Endodermal cell (in vitro differentiated cells): ENCODE data around the gene GAN. TPM values are rescaled to one million over a fixed set of nuclear protein-coding genes. Genes with fewer than 3 reads are reported as not detected.

ENCODE experiments used
- DNase-seq: peaks from one replicate; pipeline ENCODE4 v3.0.0-alpha.2; 2017
- H3K27ac ChIP-seq: 2 replicates; pipeline ENCODE4 v1.5.1; 2013; ENCODE audit warnings: mild to moderate bottlenecking, low read depth, low read length, moderate library complexity
- H3K27me3 ChIP-seq: 2 replicates; pipeline ENCODE4 v1.6.1; 2013; ENCODE audit warnings: mild to moderate bottlenecking, low read length, moderate library complexity; ENCODE audit not compliant: insufficient read depth, control insufficient read depth, poor library complexity, severe bottlenecking
- H3K36me3 ChIP-seq: 2 replicates; pipeline ENCODE4 v1.7.0; 2013; ENCODE audit warnings: mild to moderate bottlenecking, low read length, moderate library complexity; ENCODE audit not compliant: control insufficient read depth, insufficient read depth
- H3K4me1 ChIP-seq: one replicate; pipeline ENCODE4 v1.7.0; 2013; ENCODE audit warnings: low read length; ENCODE audit not compliant: control insufficient read depth, insufficient read depth
- H3K4me3 ChIP-seq: 2 replicates; pipeline ENCODE4 v1.5.1; 2013; ENCODE audit warnings: mild to moderate bottlenecking, low read length, moderate library complexity
- H3K9ac ChIP-seq: 2 replicates; pipeline ENCODE4 v1.6.1; 2013; ENCODE audit warnings: mild to moderate bottlenecking, low read length, moderate library complexity; ENCODE audit not compliant: poor library complexity, severe bottlenecking; ENCODE audit errors: extremely low read depth
- H3K9me3 ChIP-seq: 2 replicates; pipeline ENCODE4 v1.6.1; 2013; ENCODE audit warnings: mild to moderate bottlenecking, low read length, moderate library complexity; ENCODE audit not compliant: control insufficient read depth
- H3K27ac Mint-ChIP-seq: 2 replicates; pipeline ENCODE4 v1.8.0; 2020; ENCODE audit warnings: mixed read lengths
- H3K27me3 Mint-ChIP-seq: 2 replicates; pipeline ENCODE4 v1.8.0; 2021; ENCODE audit warnings: mild to moderate bottlenecking, mixed read lengths; ENCODE audit not compliant: insufficient read depth
- H3K36me3 Mint-ChIP-seq: 2 replicates; pipeline ENCODE4 v1.8.0; 2020; ENCODE audit warnings: low read depth, mixed read lengths
- H3K4me1 Mint-ChIP-seq: 2 replicates; pipeline ENCODE4 v1.8.0; 2020; ENCODE audit warnings: mixed read lengths
- H3K4me3 Mint-ChIP-seq: 2 replicates; pipeline ENCODE4 v1.8.0; 2020; ENCODE audit warnings: mild to moderate bottlenecking, moderate library complexity, mixed read lengths
- H3K9me3 Mint-ChIP-seq: 2 replicates; pipeline ENCODE4 v1.8.0; 2020; ENCODE audit warnings: mild to moderate bottlenecking, mixed read lengths
- CTCF ChIP-seq: fragments of 200-600 bp; sonication (generic); conservative IDR thresholded peaks from 2 replicates; pipeline ENCODE4 v1.5.0; 2021; ENCODE audit warnings: antibody characterized with exemption, mild to moderate bottlenecking
- WGBS, 2 experiments: methylation state at CpG; one replicate each; pipeline versions ENCODE4 v1.1.5 to v1.1.7; 2013; ENCODE audit warnings: missing lambda C conversion rate in 2 of 2, mixed read lengths in 1 of 2; ENCODE audit not compliant: insufficient coverage in 1 of 2, insufficient read length in 1 of 2; 5-methylcytosine and 5-hydroxymethylcytosine counted together
- total RNA-seq, 2 donors: library from RNA; stranded (reverse); fragmentation: NEBNext Ultra II Directional in 1 of 2; extraction: Animal tissue kit (Norgen Biotek cat#: 25700) in 1 of 2; gene quantifications; 2 replicates in 1 of 2; 3 replicates in 1 of 2; pipeline ENCODE4 v1.2.1, GENCODE V29; 2021

GAN gene
- total RNA-seq, 2 donors from 2014 or later = 23.4 to 28.9 TPM

GRCh38 chr16:81369888-81370504 is 55.2 kb downstream of the GAN start:
- 92 to 95% methylated on average over 2 to 3 of the region's 4 CpGs for WGBS, 2 experiments
- Mint-ChIP-seq H3K27ac (no peak overlapping the region), H3K36me3 (peaks cover 60% of the 10 kb centered on the region), H3K4me3 (no peak overlapping the region), H3K4me1 (no peaks in the 10 kb centered on the region), H3K27me3 (no peaks in the 10 kb centered on the region), H3K9me3 (no peaks in the 10 kb centered on the region)
- Histone ChIP-seq H3K9ac (no peak overlapping the region), H3K36me3 (peaks cover 67% of the 10 kb centered on the region), H3K4me1 (no peaks in the 10 kb centered on the region), H3K4me3 (no peak overlapping the region), H3K27ac (no peak overlapping the region), H3K27me3 (no peaks in the 10 kb centered on the region), H3K9me3 (no peaks in the 10 kb centered on the region)
- DNase-seq = no peak
- TF ChIP-seq CTCF = no peak

- Mint-ChIP-seq H3K4me1 (no peaks in the 10 kb centered on the region), H3K27me3 (no peaks in the 10 kb centered on the region), H3K27ac (no peak overlapping the region), H3K9me3 (no peaks in the 10 kb centered on the region), H3K36me3 (peaks cover 50% of the 10 kb centered on the region), H3K4me3 (no peak overlapping the region)
- Histone ChIP-seq H3K9me3 (no peaks in the 10 kb centered on the region), H3K9ac (no peak overlapping the region), H3K27me3 (no peaks in the 10 kb centered on the region), H3K4me1 (no peaks in the 10 kb centered on the region), H3K27ac (no peak overlapping the region), H3K36me3 (peaks cover 57% of the 10 kb centered on the region), H3K4me3 (no peak overlapping the region)
- no peak for DNase-seq
- 89 to 100% methylated on average over 1 of the region's 1 CpG for WGBS, 2 experiments
- no peak for TF ChIP-seq CTCF
Observed at GRCh38 chr16:81371106-81371505, 56.3 kb downstream of the GAN start.

GRCh38 chr16:81374550-81374949 is 59.8 kb downstream of the GAN start:
- H3K4me3 Mint-ChIP-seq = no peak overlapping the region
- no peak for DNase-seq
- no peak overlapping the region for H3K27ac Mint-ChIP-seq
- WGBS, 2 experiments = 81 to 100% methylated on average over 1 to 3 of the region's 3 CpGs
- Histone ChIP-seq H3K9ac (no peak overlapping the region), H3K9me3 (no peaks in the 10 kb centered on the region), H3K27me3 (no peaks in the 10 kb centered on the region), H3K36me3 (peaks cover 62% of the 10 kb centered on the region), H3K4me1 (no peaks in the 10 kb centered on the region), H3K4me3 (no peak overlapping the region), H3K27ac (no peak overlapping the region)
- TF ChIP-seq CTCF = no peak
- H3K36me3 Mint-ChIP-seq = peaks cover 42% of the 10 kb centered on the region
- no peaks in the 10 kb centered on the region for H3K27me3 Mint-ChIP-seq
- no peaks in the 10 kb centered on the region for H3K9me3 Mint-ChIP-seq
- no peaks in the 10 kb centered on the region for H3K4me1 Mint-ChIP-seq
